Hepatocyte (in vitro differentiated cells): Measurements from ENCODE around the gene CCN6. TPM values are rescaled to one million over a fixed set of nuclear protein-coding genes. Genes with fewer than 3 reads are reported as not detected.

ENCODE experiments used
- DNase-seq: peaks from one replicate; pipeline ENCODE4 v3.0.0-alpha.2; 2016; ENCODE audit warnings: low spot score
- H2AFZ ChIP-seq: fragments of 200-600 bp; sonication (generic); 2 replicates; pipeline ENCODE4 v1.6.0; 2016; ENCODE audit warnings: antibody characterized with exemption, mild to moderate bottlenecking
- H3K27ac ChIP-seq: fragments of 200-600 bp; sonication (generic); 2 replicates; pipeline ENCODE4 v1.5.1; 2016; ENCODE audit warnings: mild to moderate bottlenecking
- H3K27me3 ChIP-seq: fragments of 200-600 bp; sonication (generic); 2 replicates; pipeline ENCODE4 v1.6.1; 2016
- H3K36me3 ChIP-seq: fragments of 200-600 bp; sonication (generic); replicated peaks from 2 replicates; pipeline ENCODE4 v1.5.1; 2016; ENCODE audit warnings: low read depth; ENCODE audit not compliant: insufficient read depth
- H3K4me1 ChIP-seq: fragments of 200-600 bp; sonication (generic); 2 replicates; pipeline ENCODE4 v1.5.1; 2016; ENCODE audit warnings: mild to moderate bottlenecking, moderate library complexity; ENCODE audit not compliant: insufficient read depth
- H3K4me2 ChIP-seq: fragments of 200-600 bp; sonication (generic); 2 replicates; pipeline ENCODE4 v1.6.0; 2016
- H3K4me3 ChIP-seq: fragments of 200-600 bp; sonication (generic); 2 replicates; pipeline ENCODE4 v1.5.1; 2016; ENCODE audit warnings: mild to moderate bottlenecking
- H3K79me2 ChIP-seq: fragments of 200-600 bp; sonication (generic); 2 replicates; pipeline ENCODE4 v1.6.0; 2017; ENCODE audit warnings: mild to moderate bottlenecking
- H3K9me2 ChIP-seq: fragments of 200-600 bp; sonication (generic); replicated peaks from 2 replicates; pipeline ENCODE4 v1.6.0; 2017; ENCODE audit warnings: mild to moderate bottlenecking; ENCODE audit not compliant: insufficient read depth
- H3K9me3 ChIP-seq: fragments of 200-600 bp; sonication (generic); 2 replicates; pipeline ENCODE4 v1.5.1; 2016; ENCODE audit warnings: low read depth, mild to moderate bottlenecking
- H4K20me1 ChIP-seq: fragments of 200-600 bp; sonication (generic); 2 replicates; pipeline ENCODE4 v1.6.0; 2016; ENCODE audit warnings: mild to moderate bottlenecking; ENCODE audit not compliant: insufficient read depth, poor library complexity, severe bottlenecking
- EZH2 ChIP-seq: fragments of 200-600 bp; sonication (generic); IDR thresholded peaks from 2 replicates; pipeline ENCODE4 v1.6.1; 2016; ENCODE audit warnings: antibody characterized with exemption, mild to moderate bottlenecking, borderline replicate concordance
- EZH2phosphoT487 ChIP-seq: fragments of 200-600 bp; sonication (generic); IDR thresholded peaks from one replicate; pipeline ENCODE4 v1.6.1; 2018; ENCODE audit warnings: antibody characterized with exemption, mild to moderate bottlenecking, low read depth, moderate library complexity; ENCODE audit not compliant: unreplicated experiment, severe bottlenecking
- WGBS: methylation state at CpG from one replicate; pipeline ENCODE4 v1.1.6; 2016; ENCODE audit warnings: low lambda C conversion rate; ENCODE audit errors: missing lambda C conversion rate; 5-methylcytosine and 5-hydroxymethylcytosine counted together
- polyA plus RNA-seq: library from polyadenylated mRNA; unstranded; fragments of >200 nt; fragmentation: Nextera tagmentation; extraction: Ambion mirVana; gene quantifications from 2 replicates; pipeline ENCODE4 v1.2.1, GENCODE V29; 2016
- total RNA-seq: library from RNA; depleted of rRNA; stranded (reverse); fragments of >200 nt; gene quantifications from 2 replicates; pipeline ENCODE4 v1.2.3, GENCODE V29; 2014
- TF ChIP-seq, protein P1 (sequence below): fragments of 200-600 bp; sonication (generic); IDR thresholded peaks from 2 replicates; pipeline ENCODE4 v1.5.1; 2016; ENCODE audit warnings: antibody characterized with exemption, mild to moderate bottlenecking; ENCODE audit not compliant: poor library complexity

The CCN6 gene
- total and polyA plus RNA-seq, 2 experiments from 2014 or later, result 0.24 TPM; not detected in 1

DNA sequence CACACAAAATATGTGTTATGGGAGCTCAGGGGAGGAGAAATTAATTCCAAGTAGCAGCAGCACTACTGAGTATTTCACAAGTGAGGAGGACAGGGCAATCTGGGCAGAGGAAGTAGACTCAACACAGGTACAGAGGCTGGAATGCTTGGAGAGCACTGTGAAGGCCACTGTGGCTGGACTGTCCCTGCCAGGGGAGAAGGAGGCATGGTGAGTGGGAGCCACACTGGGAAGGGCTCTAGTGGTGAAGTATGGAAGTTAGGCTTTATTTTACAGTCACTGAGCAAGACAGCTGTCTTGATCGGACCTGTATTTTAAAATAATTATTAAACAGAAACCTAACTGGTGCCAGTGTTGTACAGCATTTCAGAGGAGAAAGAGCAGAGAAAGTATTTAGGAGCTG lies 62.3 kb downstream of the CCN6 start:
- Histone ChIP-seq H2AFZ (no peak overlapping the region), H3K9me3 (no peaks in the 10 kb centered on the region), H3K27me3 (no peaks in the 10 kb centered on the region), H4K20me1 (no peaks in the 10 kb centered on the region), H3K4me1 (no peaks in the 10 kb centered on the region), H3K9me2 (no peaks in the 10 kb centered on the region), H3K27ac (no peak overlapping the region), H3K36me3 (no peaks in the 10 kb centered on the region), H3K79me2 (no peaks in the 10 kb centered on the region), H3K4me2 (no peak overlapping the region), H3K4me3 (no peak overlapping the region)
- TF ChIP-seq EZH2phosphoT487 (no peak), EZH2 (no peak)
- TF ChIP-seq, protein P1, sequence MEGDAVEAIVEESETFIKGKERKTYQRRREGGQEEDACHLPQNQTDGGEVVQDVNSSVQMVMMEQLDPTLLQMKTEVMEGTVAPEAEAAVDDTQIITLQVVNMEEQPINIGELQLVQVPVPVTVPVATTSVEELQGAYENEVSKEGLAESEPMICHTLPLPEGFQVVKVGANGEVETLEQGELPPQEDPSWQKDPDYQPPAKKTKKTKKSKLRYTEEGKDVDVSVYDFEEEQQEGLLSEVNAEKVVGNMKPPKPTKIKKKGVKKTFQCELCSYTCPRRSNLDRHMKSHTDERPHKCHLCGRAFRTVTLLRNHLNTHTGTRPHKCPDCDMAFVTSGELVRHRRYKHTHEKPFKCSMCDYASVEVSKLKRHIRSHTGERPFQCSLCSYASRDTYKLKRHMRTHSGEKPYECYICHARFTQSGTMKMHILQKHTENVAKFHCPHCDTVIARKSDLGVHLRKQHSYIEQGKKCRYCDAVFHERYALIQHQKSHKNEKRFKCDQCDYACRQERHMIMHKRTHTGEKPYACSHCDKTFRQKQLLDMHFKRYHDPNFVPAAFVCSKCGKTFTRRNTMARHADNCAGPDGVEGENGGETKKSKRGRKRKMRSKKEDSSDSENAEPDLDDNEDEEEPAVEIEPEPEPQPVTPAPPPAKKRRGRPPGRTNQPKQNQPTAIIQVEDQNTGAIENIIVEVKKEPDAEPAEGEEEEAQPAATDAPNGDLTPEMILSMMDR, result no peak
- WGBS, result 95% methylated on average over 1 of the region's 1 CpG
- no peak for DNase-seq

DNA sequence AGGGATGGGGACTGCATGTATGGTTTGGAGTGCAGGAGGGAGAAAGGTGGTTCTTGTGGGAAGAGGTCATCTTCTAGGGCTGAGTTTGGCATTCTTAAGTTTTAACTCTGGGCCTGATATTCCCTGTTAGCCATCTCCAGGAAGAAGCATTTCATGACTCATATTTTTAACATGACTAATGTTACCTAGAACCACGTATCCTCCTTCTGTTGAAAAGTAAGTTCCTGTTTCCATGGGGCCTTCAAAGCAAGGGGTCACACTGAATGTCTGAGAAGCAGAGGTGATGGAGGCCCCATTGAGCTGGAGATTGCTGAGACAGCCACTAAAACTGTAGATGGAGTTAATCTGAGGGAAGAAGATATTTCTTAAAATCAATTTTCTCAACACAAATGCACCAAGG lies 63.6 kb downstream of the CCN6 start:
- H3K9me2 ChIP-seq, result no peaks in the 10 kb centered on the region
- H3K79me2 ChIP-seq, result no peaks in the 10 kb centered on the region
- 65% methylated on average over 1 of the region's 1 CpG for WGBS
- H3K4me2 ChIP-seq, result no peak overlapping the region
- H3K4me1 ChIP-seq, result no peaks in the 10 kb centered on the region
- DNase-seq, result no peak
- H4K20me1 ChIP-seq, result no peaks in the 10 kb centered on the region
- H3K4me3 ChIP-seq, result no peak overlapping the region
- H3K27ac ChIP-seq, result no peak overlapping the region
- no peaks in the 10 kb centered on the region for H3K9me3 ChIP-seq
- H3K27me3 ChIP-seq, result no peaks in the 10 kb centered on the region
- no peaks in the 10 kb centered on the region for H3K36me3 ChIP-seq
- H2AFZ ChIP-seq, result no peak overlapping the region
- TF ChIP-seq EZH2, result no peak
- TF ChIP-seq, protein P1, result no peak
- no peak for TF ChIP-seq EZH2phosphoT487

DNA sequence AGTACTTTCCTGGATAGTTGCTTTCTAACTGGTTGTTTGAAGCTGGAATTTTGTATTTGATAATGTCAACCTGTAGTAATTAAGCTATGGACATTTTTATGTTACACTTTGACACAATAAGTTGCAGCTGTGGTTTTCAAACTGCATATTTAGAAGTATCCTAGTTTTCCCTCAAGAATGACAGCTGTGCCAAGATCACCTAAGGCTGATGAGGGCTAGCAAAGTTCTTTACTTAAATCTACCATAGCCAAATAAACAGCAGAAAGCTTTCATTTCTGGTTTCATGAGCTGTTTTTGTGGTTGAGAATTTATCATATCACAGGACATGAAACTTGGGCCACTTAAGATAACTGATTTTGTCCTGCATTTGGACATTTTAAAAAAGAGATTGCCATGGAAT lies 64.1 kb downstream of the CCN6 start:
- H2AFZ ChIP-seq, result no peak overlapping the region
- H3K27ac ChIP-seq, result no peak overlapping the region
- no peaks in the 10 kb centered on the region for H3K36me3 ChIP-seq
- H3K4me2 ChIP-seq, result no peak overlapping the region
- no peaks in the 10 kb centered on the region for H3K4me1 ChIP-seq
- DNase-seq, result no peak
- no peak overlapping the region for H3K4me3 ChIP-seq
- TF ChIP-seq, protein P1, result no peak
- TF ChIP-seq EZH2phosphoT487, result no peak
- TF ChIP-seq EZH2, result no peak
- no peaks in the 10 kb centered on the region for H4K20me1 ChIP-seq
- H3K9me2 ChIP-seq, result no peaks in the 10 kb centered on the region
- H3K79me2 ChIP-seq, result no peaks in the 10 kb centered on the region
- H3K27me3 ChIP-seq, result no peaks in the 10 kb centered on the region
- no peaks in the 10 kb centered on the region for H3K9me3 ChIP-seq

Other genes with a start within 250 kb of the CCN6 start
- 40.0 and 65.7 TPM in 2 replicates for gene FYN, start 180.7 kb upstream of the CCN6 start, total RNA-seq
- gene FYN, start 180.7 kb upstream of the CCN6 start, polyA plus RNA-seq, result 63.7 and 70.1 TPM in 2 replicates
- gene TUBE1, start 33.4 kb downstream of the CCN6 start, total RNA-seq, result 20.3 and 20.4 TPM in 2 replicates
- gene TUBE1, start 33.4 kb downstream of the CCN6 start, polyA plus RNA-seq, result 9.1 and 14.4 TPM in 2 replicates
- gene FAM229B, start 33.5 kb downstream of the CCN6 start, total RNA-seq, result 3.4 and 9.5 TPM in 2 replicates
- 18.6 and 25.3 TPM in 2 replicates for gene FAM229B, start 33.5 kb downstream of the CCN6 start, polyA plus RNA-seq
- gene LAMA4, start 200.5 kb downstream of the CCN6 start, total RNA-seq, result 18.9 and 19.1 TPM in 2 replicates
- gene LAMA4, start 200.5 kb downstream of the CCN6 start, polyA plus RNA-seq, result 8.4 and 14.1 TPM in 2 replicates